Esophagus squamous epithelium (tissue), 5 donors: Measurements from ENCODE around the gene VPS29. TPM values are rescaled to one million over a fixed set of nuclear protein-coding genes. Genes with fewer than 3 reads are reported as not detected.

Experiments
- DNase-seq: peaks from one replicate; lab custom pipeline; 2025; lab: John Stamatoyannopoulos, UW
- H3K27ac ChIP-seq, 4 donors: fragments of 200-600 bp; sonication (generic); one replicate each; pipeline ENCODE4 v1.5.1; 2016 to 2019; ENCODE audit warnings: mild to moderate bottlenecking in 1 of 4
- H3K27me3 ChIP-seq, 4 donors: fragments of 200-600 bp; sonication (generic); 1 replicate in 3 of 4; 2 replicates in 1 of 4; pipeline versions ENCODE4 v1.5.1 to v1.6.0; 2017 to 2021; ENCODE audit warnings: antibody characterized with exemption in 1 of 4
- H3K36me3 ChIP-seq, 3 donors: fragments of 200-600 bp; sonication (generic); one replicate each; pipeline ENCODE4 v1.5.1; 2016 to 2019
- H3K4me1 ChIP-seq, 3 donors: fragments of 200-600 bp; sonication (generic); one replicate each; pipeline ENCODE4 v1.5.1; 2017 to 2019
- H3K4me3 ChIP-seq, 4 donors: fragments of 200-600 bp; sonication (generic); 1 replicate in 3 of 4; 2 replicates in 1 of 4; pipeline ENCODE4 v1.5.1; 2016 to 2019; ENCODE audit warnings: mild to moderate bottlenecking in 2 of 4, moderate library complexity in 1 of 4
- H3K9me3 ChIP-seq, 3 donors: fragments of 200-600 bp; sonication (generic); one replicate each; pipeline ENCODE4 v1.5.1; 2016 to 2019
- POLR2A ChIP-seq, 4 donors: fragments of 450-650 bp; IDR thresholded peaks; one replicate each; pipeline ENCODE4 v1.6.1; 2017; ENCODE audit warnings: antibody characterized with exemption in 4 of 4, mild to moderate bottlenecking in 4 of 4, moderate library complexity in 3 of 4
- WGBS, 2 donors: methylation state at CpG; one replicate each; pipeline ENCODE4 v1.1.5; 2018; 5-methylcytosine and 5-hydroxymethylcytosine counted together
- intact Hi-C: fragments of 100-400 bp; cut with DNase I; formaldehyde crosslinking; loops from one replicate; pipeline ENCODE4 v1.15.0; 2022
- total RNA-seq, 4 donors: library from RNA; depleted of rRNA; stranded (reverse); fragments of >200 nt; gene quantifications; one replicate each; pipeline ENCODE4 v1.1.0, GENCODE V29; 2016
- TF ChIP-seq, protein P1 (sequence below), 6 experiments: fragments of 450-650 bp in 4 of 6; fragments of 200-600 bp in 2 of 6; sonication (generic) in 2 of 6; IDR thresholded peaks; one replicate each; pipeline ENCODE4 v1.5.1; 2016 to 2019; ENCODE audit warnings: antibody characterized with exemption in 6 of 6, mild to moderate bottlenecking in 4 of 6, moderate library complexity in 4 of 6
- donor health status: DM: yes; HTN: yes; CAD: no.

VPS29 gene
- total RNA-seq, 4 donors from 2014 or later: 66.9 to 146 (median 110) TPM

DNA sequence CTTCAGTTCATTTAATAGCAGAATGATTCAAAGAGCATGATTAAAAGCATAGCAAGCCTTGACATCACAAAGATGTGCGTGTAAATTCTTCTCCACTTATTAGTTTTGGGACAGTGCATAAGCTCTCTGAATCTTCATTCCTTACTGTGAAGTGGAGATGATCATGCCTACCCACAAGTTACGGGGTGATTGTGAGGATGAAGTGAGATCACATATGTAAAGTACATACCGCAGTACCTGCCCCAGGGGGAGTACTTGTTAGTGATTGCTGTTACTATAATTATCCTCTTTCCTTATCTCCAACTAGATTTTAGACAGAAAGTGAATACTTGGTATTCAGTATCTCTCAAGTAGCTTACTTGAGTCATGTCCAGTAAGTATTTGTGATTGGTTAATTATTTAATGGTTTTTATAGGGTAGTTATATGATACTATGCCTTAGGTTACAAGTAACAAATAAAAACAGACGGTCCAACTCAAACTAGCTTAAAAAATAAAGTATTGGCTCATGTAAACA is 6.2 kb upstream of the VPS29 start:
- Histone ChIP-seq H3K27me3 (no peaks in the 10 kb centered on the region), H3K9me3 (no peaks in the 10 kb centered on the region), H3K27ac (no peak overlapping the region), H3K4me3 (no peak overlapping the region), H3K36me3 (no peaks in the 10 kb centered on the region), H3K4me1 (peaks cover 0 to 7% (median 0%) of the 10 kb centered on the region in 3 donors)
- 84 to 89% methylated on average over 4 of the region's 4 CpGs for WGBS, 2 donors
- intact Hi-C loops: no loop called here
- no peak for TF ChIP-seq POLR2A (IDR thresholded peaks at IDR 0.05)
- TF ChIP-seq, protein P1, sequence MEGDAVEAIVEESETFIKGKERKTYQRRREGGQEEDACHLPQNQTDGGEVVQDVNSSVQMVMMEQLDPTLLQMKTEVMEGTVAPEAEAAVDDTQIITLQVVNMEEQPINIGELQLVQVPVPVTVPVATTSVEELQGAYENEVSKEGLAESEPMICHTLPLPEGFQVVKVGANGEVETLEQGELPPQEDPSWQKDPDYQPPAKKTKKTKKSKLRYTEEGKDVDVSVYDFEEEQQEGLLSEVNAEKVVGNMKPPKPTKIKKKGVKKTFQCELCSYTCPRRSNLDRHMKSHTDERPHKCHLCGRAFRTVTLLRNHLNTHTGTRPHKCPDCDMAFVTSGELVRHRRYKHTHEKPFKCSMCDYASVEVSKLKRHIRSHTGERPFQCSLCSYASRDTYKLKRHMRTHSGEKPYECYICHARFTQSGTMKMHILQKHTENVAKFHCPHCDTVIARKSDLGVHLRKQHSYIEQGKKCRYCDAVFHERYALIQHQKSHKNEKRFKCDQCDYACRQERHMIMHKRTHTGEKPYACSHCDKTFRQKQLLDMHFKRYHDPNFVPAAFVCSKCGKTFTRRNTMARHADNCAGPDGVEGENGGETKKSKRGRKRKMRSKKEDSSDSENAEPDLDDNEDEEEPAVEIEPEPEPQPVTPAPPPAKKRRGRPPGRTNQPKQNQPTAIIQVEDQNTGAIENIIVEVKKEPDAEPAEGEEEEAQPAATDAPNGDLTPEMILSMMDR (IDR thresholded peaks at IDR 0.05): no peak
- no peak for DNase-seq

DNA sequence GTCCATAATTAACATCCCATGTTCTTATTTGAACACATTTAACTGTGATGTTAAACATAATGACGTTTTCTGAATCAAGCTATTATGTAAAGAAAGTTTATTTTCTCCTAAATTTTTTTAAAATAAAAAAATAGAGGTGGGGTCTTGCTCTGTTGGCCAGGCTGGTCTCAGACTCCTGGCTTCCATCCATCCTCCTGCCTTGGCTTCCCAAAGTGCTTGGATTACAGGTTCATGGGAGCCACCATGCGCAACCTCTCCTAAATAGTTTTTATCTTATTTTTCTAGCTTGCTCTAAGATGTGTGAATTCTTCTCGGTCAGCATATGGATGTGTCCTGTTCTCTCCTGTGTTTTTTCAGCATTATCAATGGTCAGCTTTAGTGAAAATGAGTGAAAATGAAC is 3.4 kb upstream of the VPS29 start:
- 71 to 74% methylated on average over 3 of the region's 3 CpGs for WGBS, 2 donors
- Histone ChIP-seq H3K27ac (no peak overlapping the region), H3K9me3 (no peaks in the 10 kb centered on the region), H3K4me3 (no peak overlapping the region), H3K27me3 (no peaks in the 10 kb centered on the region), H3K4me1 (peaks cover 5 to 14% (median 8%) of the 10 kb centered on the region in 3 donors), H3K36me3 (no peaks in the 10 kb centered on the region)
- no peak for DNase-seq
- no peak for TF ChIP-seq POLR2A (IDR thresholded peaks at IDR 0.05)
- TF ChIP-seq, protein P1 (IDR thresholded peaks at IDR 0.05): no peak
- intact Hi-C loops: no loop called here

DNA sequence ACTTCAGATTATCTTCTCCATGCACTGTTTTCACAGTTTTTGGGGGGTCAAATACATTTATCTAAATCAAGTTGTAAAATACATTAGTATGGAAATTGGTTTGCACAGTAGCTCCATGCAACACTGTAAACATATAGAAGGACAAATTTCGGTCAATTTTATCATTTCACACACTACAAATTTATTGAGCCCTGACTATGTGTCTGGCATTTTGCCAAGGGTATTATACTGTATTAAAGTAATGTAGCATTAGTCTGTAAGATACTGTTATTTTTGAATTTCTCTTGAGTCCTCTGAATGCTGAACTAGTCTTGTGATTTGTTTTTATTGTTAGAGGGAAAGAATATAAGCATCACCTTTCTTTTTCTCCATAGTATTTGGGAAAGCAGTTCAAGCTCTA is 1.5 kb upstream of the VPS29 start:
- Histone ChIP-seq H3K4me1 (peaks cover 5 to 33% (median 17%) of the 10 kb centered on the region in 3 donors), H3K27ac (no peak overlapping the region), H3K36me3 (no peaks in the 10 kb centered on the region), H3K9me3 (no peaks in the 10 kb centered on the region), H3K4me3 (no peak overlapping the region), H3K27me3 (no peaks in the 10 kb centered on the region)
- WGBS, 2 donors: 83 to 89% methylated on average over 1 of the region's 1 CpG
- intact Hi-C loops: no loop called here
- TF ChIP-seq, protein P1 (IDR thresholded peaks at IDR 0.05): no peak
- TF ChIP-seq POLR2A (IDR thresholded peaks at IDR 0.05): no peak
- no peak for DNase-seq

DNA sequence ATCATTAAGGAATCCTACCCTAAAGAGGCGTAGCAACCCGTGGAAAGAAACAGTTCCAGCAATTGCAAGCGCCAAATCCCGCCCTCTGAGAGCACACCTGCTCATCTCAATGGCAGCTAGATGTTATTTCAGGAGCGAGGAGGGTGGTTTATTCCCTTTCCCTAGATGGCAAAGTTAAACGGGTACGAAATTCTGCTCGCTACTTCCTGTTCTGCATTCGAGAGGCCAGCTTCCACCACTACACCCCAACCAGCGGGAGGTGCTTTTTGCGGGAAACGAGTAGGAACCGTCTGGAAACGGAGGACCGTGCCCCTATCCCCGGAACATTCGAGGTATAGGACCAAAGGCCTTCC is 536 bp downstream of the VPS29 start:
- no peaks in the 10 kb centered on the region for H3K27me3 ChIP-seq
- peaks cover 5 to 44% (median 17%) of the 10 kb centered on the region in 3 donors for H3K4me1 ChIP-seq
- no peak for DNase-seq
- H3K27ac ChIP-seq: peak overlapping the region; percentile 94 to 99 (median 96)
- H3K9me3 ChIP-seq: no peaks in the 10 kb centered on the region
- TF ChIP-seq, protein P1 (IDR thresholded peaks at IDR 0.05): no peak
- no peak for TF ChIP-seq POLR2A (IDR thresholded peaks at IDR 0.05)
- peak overlapping the region; percentile 75 to 99 (median 89) for H3K4me3 ChIP-seq
- intact Hi-C loops: no loop called here
- 0 to 1% methylated on average over 6 to 11 of the region's 17 CpGs for WGBS, 2 donors
- H3K36me3 ChIP-seq: peaks cover 0 to 13% (median 0%) of the 10 kb centered on the region in 3 donors

DNA sequence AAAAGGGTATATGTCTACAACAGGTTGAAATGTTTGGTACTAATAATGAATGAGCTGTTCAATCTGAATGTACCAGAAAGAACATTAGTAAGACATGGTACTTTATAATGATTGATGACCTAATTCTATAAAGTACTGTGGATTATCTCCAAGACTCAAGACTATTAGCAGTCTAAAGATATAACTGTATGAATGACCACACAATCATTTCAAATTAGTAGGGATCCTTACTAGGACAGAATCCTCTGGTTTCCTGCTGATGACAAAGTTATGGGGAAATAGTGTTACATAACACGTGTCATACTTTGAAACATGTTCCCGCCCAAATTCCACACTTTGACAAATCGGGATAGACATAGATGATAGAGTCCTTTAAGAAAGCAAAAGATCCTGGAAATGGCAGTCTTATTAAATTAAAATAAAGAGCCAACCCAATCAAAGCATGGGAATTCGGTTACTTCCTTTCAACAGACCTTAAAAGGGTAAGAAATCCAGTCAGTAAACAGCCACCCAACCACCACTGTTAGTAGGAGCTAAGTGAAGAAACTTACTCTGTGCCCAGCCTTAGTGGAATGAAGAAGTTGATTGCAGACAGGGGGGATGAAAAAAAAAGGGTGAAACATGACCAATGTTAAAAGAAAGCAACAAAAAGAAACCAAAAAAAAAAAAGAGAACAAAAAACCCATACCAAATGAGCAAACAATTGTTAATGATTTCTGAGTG is 2.8 kb downstream of the VPS29 start:
- Histone ChIP-seq H3K27me3 (no peaks in the 10 kb centered on the region), H3K27ac (peak overlapping the region; percentile 0 to 97 (median 52)), H3K4me1 (peaks cover 5 to 44% (median 17%) of the 10 kb centered on the region in 3 donors), H3K9me3 (no peaks in the 10 kb centered on the region), H3K36me3 (peaks cover 4 to 35% (median 17%) of the 10 kb centered on the region in 3 donors), H3K4me3 (no peak overlapping the region)
- no peak for DNase-seq
- intact Hi-C loops: no loop called here
- TF ChIP-seq POLR2A (IDR thresholded peaks at IDR 0.05): no peak
- TF ChIP-seq, protein P1 (IDR thresholded peaks at IDR 0.05): no peak
- WGBS, 2 donors: 30 to 37% methylated on average over 4 of the region's 4 CpGs
